Measurements from ENCODE around the gene ARPIN. TPM values are rescaled to one million over a fixed set of nuclear protein-coding genes. Genes with fewer than 3 reads are reported as not detected.

Gene ARPIN
- total and polyA plus RNA-seq, 10 of the 15 experiments (the other 5 are each of a cell fraction or from before 2014, with no cell fraction given) = 0.02 to 0.04 TPM; not detected in 8

DNA sequence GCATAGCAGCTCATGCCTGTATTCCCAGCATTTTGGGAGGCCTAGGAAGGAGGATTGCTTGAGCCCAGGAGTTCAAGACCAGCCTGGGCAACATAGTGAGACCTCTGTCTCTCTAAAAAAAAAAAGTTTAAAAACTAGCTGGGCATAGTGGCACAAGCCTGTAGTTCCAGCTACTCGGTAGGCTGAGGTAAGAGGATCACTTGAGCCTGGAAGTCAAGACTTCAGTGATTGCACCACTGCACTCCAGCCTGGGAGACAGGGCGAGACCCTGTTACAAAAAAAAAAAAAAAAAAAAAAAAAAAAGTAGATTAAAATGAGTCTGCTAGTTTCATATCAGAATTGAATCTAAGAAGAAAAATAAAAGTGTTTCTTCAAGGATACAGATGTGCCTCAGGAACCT lies 65.7 kb downstream of the ARPIN start:
- Histone ChIP-seq H2AFZ (ENCODE audit: control insufficient read depth, low read depth, low read length) (no peak overlapping the region), H3K9ac (ENCODE audit: control insufficient read depth, insufficient read depth, low read length) (no peak overlapping the region), H4K20me1 (ENCODE audit: control insufficient read depth, insufficient read depth) (no peaks in the 10 kb centered on the region), H3K27ac (ENCODE audit: control insufficient read depth, insufficient read depth) (no peak overlapping the region), H3K36me3 (ENCODE audit: control insufficient read depth in 2 of 2, insufficient read depth in 2 of 2, low read length in 1 of 2) (no peaks in the 10 kb centered on the region), H3K4me1 (ENCODE audit: control insufficient read depth, insufficient read depth, low read length) (peaks cover 46% of the 10 kb centered on the region), H3K9me3 (replicated peaks; ENCODE audit: control insufficient read depth, insufficient read depth, low read length) (no peaks in the 10 kb centered on the region), H3K4me2 (ENCODE audit: control insufficient read depth, insufficient read depth) (no peak overlapping the region), H3K27me3 (replicated peaks in 1 of 2; ENCODE audit: control insufficient read depth in 2 of 2, insufficient read depth in 2 of 2, low read length in 1 of 2) (no peaks in the 10 kb centered on the region), H3K4me3 (no peak overlapping the region), H3K79me2 (ENCODE audit: control insufficient read depth, insufficient read depth, low read length) (no peaks in the 10 kb centered on the region)
- WGBS (ENCODE audit: insufficient coverage, insufficient replicate concordance, low lambda C conversion rate, missing lambda C conversion rate) = 94% methylated on average over 2 of the region's 2 CpGs
- ChIA-PET SMC1A (ENCODE audit: uncharacterized antibody, unreplicated experiment) (interaction anchor here (0.6 to 1.1 kb wide), 2 partner anchors 72 to 917 kb away, joined by 3 read pairs; no protein-coding TSS in a partner anchor), RAD21 (ENCODE audit: unreplicated experiment) (interaction anchor here (0.6 to 1.1 kb wide), 2 partner anchors 28 to 240 kb away, joined by 3 to 4 read pairs; no protein-coding TSS in a partner anchor), POLR2A (interaction anchor here (0.6 to 0.7 kb wide), 2 partner anchors 253 to 1254 kb away, joined by 5 read pairs; no protein-coding TSS in a partner anchor), CTCF (interaction anchor here (2.7 to 3.3 kb wide), 2 partner anchors 28 to 86 kb away, joined by 9 to 13 read pairs; no protein-coding TSS in a partner anchor)
- BruUV-seq (replicated peaks) = no TSS peak
- FAIRE-seq = no peak
- intact Hi-C loops (cut with micrococcal nuclease; ENCODE audit: unreplicated experiment) (no loop called here), in situ Hi-C loops (cut with MboI) (no loop called here)
- TF ChIP-seq EED (IDR thresholded peaks at IDR 0.05; ENCODE audit: low read depth) = no peak
- no peak for TF ChIP-seq RUNX3 (IDR thresholded peaks at IDR 0.05; ENCODE audit: low read length)
- TF ChIP-seq, protein P1, sequence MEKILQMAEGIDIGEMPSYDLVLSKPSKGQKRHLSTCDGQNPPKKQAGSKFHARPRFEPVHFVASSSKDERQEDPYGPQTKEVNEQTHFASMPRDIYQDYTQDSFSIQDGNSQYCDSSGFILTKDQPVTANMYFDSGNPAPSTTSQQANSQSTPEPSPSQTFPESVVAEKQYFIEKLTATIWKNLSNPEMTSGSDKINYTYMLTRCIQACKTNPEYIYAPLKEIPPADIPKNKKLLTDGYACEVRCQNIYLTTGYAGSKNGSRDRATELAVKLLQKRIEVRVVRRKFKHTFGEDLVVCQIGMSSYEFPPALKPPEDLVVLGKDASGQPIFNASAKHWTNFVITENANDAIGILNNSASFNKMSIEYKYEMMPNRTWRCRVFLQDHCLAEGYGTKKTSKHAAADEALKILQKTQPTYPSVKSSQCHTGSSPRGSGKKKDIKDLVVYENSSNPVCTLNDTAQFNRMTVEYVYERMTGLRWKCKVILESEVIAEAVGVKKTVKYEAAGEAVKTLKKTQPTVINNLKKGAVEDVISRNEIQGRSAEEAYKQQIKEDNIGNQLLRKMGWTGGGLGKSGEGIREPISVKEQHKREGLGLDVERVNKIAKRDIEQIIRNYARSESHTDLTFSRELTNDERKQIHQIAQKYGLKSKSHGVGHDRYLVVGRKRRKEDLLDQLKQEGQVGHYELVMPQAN (conservative IDR thresholded peaks at IDR 0.05) = no peak
- no peak for TF ChIP-seq ZNF207 (IDR thresholded peaks at IDR 0.05; ENCODE audit: borderline replicate concordance)
- TF ChIP-seq, protein P2, sequence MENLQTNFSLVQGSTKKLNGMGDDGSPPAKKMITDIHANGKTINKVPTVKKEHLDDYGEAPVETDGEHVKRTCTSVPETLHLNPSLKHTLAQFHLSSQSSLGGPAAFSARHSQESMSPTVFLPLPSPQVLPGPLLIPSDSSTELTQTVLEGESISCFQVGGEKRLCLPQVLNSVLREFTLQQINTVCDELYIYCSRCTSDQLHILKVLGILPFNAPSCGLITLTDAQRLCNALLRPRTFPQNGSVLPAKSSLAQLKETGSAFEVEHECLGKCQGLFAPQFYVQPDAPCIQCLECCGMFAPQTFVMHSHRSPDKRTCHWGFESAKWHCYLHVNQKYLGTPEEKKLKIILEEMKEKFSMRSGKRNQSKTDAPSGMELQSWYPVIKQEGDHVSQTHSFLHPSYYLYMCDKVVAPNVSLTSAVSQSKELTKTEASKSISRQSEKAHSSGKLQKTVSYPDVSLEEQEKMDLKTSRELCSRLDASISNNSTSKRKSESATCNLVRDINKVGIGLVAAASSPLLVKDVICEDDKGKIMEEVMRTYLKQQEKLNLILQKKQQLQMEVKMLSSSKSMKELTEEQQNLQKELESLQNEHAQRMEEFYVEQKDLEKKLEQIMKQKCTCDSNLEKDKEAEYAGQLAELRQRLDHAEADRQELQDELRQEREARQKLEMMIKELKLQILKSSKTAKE (IDR thresholded peaks at IDR 0.05; ENCODE audit: low read depth, poor library complexity, severe bottlenecking) = no peak
- no peak for TF ChIP-seq SP1 (IDR thresholded peaks at IDR 0.05; ENCODE audit: low read depth, low read length)
- TF ChIP-seq HDAC6 (IDR thresholded peaks at IDR 0.05; ENCODE audit: unreplicated experiment) = no peak
- TF ChIP-seq CEBPB (IDR thresholded peaks at IDR 0.05; ENCODE audit: borderline replicate concordance in 1 of 2, low read depth in 2 of 2, low read length in 2 of 2) = no peak
- ATAC-seq = no peak
- no peak for DNase-seq (ENCODE audit: low read depth, low spot score)
